Non-pigmented ciliary epithelial cell (primary cell): ENCODE measurements around the gene SAMD11.

Source experiments
- DNase-seq: peaks from one replicate; pipeline ENCODE4 v3.0.0-alpha.2; 2010; ENCODE audit warnings: low read depth

SAMD11 gene

DNA sequence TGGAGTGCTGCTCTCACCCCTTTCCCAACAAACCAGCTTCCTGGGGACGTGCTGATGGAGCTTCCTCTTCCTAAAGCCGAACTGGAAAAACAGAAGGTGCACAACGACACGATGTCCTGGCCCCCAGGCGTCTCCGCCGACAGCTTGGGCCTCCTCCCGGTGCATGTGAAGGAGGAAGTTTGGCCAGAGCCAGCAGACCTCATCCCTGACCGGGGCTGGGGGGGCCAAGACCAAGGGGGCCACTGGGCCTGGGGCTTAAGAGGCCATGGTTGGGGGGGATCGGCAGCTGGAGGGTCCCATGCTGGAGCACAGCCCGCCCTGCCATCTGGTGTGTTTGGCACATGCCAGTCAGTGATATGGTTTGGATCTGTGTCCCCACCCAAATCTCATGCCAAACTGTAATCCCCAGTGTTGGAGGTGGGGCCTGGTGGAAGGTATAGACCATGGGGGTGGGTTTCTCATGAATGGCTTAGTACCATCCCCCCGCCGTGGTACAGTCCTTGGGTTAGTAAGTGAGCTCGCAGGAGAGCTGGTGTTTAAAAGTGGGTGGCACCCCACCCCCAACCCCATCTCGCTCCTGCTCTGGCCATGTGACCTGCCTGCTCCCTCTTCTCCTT is 69.8 kb downstream of the SAMD11 start:
- no peak for DNase-seq
